NCI-H82 (cell line): Measurements from ENCODE around the gene TTC33.
"Not testable (repeated sequence)": the region's sequence is repeated elsewhere in the genome, so short reads cannot be mapped to it uniquely, and the experiment has no call there.

Experiments
- DNase-seq: peaks from one replicate; lab custom pipeline; 2025; lab: John Stamatoyannopoulos, UW

Gene TTC33, protein sequence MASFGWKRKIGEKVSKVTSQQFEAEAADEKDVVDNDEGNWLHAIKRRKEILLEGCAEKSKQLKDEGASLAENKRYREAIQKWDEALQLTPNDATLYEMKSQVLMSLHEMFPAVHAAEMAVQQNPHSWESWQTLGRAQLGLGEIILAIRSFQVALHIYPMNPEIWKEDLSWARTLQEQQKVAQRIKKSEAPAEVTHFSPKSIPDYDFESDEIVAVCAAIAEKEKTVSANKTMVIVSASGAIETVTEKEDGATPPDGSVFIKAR

DNA sequence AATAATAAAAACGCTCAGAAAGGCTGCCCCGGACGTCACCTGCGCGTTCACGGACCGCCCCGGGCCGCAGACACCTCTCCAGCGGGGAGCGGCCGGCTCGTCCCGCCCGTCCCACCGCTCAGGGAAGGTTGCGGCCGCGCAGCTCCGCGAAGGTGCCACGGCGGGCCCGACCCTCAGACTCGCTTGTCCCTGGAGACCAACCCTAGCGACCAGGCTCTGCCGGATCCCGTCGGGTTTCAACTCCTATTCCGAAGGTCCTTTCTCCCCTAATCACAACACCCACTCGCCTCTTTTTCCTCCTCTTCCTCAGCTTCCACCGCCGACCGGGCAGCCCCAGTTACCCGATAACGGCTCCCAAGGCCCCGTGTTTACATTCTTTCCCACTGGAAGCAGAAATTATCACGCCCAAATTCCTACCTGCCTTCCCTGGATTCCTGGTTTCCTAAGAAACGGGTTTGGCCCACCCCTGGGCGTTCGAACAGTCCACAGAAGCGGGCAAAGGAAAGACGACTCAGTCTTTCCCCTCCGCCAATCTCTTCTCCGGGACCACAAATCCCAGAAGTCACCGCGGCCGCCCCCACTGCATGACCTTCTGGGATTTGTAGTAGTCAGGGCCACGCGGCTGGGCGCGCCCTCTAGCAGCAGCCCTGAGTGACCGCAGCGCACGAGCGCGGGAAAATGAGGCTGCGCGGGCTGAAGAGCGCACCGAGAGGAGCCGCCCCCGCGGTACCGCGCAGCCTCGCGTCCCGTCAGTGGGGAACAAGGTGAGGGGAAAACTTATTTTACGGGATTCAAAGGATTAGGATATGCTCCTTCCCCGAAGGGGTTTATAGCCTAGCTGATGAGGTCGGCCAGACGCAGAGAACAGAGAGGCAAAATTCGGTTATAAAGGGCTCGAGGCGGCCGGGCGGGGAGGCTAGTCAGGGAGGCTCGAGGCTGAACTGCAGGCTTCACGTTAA, at the start of gene TTC33:
Gene TTC33 (minus strand): TSS at position 555 of the 959 bp plus-strand sequence. CDS start 8,943 bp downstream, outside the sequence.
- peak; percentile 94 for DNase-seq

DNA sequence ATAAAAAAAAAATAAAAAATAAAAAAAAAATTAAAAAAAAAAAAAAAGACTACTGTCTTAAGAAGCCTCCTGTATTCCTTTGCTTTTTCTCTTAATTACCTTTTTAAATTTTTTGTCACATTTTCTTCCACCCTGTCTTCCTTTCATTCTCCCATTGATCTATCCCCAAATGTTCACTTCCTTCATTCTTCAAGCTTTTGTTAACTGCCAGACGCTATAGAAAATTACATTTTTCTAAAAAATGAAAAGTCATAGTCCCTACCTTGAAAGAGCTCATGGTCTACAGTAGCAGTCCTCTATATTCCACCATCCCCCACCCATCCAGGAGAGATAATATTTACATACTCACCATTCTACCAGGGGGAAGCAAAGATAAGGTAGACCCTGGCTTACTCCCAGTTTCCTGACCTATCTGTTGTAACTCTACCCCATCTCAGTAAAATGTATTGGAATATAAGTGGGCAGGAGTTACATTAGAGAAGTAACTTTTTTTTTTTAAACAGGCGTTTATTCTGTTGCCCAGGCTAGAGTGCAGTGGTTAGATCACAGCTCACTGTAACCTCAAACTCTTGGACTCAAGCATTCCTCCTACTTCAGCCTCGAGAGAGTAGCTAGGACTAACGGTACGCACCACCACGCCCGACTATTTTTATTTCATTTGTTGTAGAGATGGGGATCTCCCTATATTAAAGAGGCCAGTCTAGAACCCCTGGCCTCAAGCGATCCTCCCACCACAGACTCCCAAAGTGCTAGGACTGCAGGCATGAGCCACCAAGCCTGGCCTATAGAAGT, 46.2 kb upstream of the TTC33 start:
- peak; percentile 19 for DNase-seq

DNA sequence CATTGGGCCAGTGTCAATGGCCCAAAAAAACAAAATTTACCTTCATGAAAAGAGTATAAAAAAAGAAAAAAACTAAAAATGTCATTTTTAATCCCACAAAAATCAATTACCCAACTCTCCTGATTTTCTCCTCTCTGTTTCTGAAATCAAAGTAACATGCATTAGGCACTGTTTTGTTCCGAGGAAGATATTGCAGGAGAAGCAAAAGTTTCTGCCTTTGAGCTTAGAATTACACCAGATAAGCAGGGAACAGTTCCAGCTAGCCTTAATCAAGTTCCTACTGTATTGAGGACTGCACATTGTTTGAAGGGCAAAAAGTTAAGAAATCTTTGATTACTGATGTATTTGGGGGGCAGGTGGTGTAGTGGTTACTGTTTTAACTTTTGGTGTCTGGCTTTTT, 43.5 kb upstream of the TTC33 start:
- no peak for DNase-seq

DNA sequence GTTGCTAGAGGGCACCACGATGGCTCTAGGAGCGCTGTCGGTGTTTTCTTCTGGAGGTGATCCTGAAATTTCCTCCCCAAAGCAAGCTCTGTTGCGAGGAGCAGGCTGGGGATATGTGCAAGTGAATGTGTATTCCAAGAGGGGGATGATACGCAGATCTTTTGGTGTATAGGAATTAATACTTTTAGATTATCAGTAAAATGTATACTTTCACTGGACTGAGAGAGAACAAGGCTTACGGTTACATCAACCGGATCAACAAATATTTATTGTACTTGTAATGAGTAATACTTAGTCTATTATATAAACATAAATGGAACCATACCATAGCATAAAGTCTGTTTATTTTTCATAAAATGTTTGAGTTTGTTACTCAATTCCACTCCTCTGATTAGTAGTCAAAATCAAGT, 43.0 kb upstream of the TTC33 start:
- no peak for DNase-seq

DNA sequence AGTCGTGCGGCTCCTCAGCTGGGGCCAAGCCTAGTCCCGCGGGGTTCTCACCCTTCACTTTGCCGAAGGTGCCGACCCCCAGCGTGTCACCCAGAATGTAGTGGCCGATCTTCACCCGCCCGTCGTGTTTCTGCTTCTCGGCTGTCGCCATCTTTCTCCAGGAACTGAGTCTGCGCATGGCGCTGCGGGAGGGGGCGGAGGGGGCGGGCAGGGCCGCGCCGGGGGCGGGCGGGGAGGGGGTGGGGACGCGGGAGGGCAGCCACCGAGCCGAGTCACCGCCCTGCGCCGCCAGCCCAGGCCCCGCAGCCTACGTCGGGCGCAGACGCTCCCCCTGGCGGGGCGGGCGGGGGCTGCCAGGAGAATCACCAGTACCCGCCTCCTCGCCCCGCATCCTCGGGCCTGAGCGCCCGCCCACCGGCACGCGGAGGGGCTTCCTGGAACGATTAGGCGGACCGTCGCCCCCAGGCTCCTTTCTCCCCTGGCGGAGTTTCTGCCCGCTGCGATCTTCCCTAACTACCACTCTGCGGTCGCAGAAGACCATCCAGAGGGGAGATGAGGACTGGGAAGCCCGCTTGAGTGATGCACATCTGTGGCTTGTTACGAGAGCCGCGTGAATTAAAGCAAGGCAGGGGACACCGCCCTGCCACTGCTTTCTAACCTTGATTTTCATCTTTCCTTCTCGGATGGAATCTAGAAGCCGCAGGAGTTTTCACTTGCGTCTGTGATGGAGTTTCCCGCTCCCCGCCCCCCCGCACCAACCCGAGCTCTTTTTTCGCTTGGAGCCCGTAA, 42.4 kb upstream of the TTC33 start, which contains the start of gene PRKAA1:
Gene PRKAA1 (minus strand): TSS at position 363 of the 789 bp plus-strand sequence. CDS start 185 bp downstream, at position 178.
- peak; percentile 90 for DNase-seq

DNA sequence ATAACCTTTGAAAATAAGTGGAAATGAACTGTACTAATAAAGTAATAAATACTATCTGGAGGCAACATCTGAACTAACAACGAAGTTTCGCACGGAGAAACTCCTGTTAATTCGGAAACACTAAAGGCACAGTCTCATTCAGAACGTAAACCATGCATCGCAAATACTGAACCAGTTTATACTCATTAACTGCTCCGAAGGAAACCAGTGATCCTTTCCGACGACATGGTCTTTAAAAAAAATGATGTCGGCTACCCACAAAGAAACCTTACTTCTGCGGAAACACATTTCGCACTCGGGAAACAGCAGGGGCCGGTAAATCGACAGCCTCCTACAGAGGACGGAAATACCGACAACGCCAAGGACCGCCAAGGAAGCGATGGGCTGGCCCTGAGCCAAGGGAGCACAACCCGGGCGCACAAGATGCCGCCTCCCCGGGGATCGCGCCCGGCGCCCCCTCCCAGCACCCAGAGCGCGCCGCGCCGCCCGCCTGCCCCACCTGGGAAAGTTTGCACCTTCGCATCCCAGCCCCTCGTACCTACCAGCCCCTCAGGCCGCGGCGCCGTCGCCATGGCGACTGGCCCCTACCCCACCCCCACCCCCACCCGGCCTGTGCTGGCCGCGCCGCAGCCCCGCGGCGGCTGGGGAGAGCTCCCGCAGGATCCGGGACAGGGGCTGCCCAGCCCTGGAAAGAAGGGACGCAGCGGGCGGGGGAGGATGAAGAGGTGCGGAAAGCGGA, 41.7 kb upstream of the TTC33 start:
- DNase-seq: peak; percentile 72

DNA sequence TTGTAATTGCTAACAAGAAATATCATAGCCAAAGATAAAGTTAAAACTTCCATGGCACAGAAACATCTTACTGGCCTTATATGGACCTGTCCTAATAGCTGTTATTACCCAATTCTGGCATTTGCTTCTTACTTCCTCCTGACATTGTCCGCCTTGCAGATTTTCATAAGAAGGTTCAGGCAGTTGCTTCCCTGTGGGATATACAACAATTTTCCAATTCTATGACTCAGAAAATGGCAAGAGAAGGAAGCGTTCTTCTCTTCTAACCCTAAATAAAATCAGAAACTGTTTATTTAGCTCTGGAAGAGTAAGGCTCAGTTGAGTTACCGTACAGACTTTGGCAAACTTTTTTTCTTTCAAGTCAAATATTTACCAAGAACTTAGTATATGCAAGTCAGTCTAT, 40.7 kb upstream of the TTC33 start:
- no peak for DNase-seq

DNA sequence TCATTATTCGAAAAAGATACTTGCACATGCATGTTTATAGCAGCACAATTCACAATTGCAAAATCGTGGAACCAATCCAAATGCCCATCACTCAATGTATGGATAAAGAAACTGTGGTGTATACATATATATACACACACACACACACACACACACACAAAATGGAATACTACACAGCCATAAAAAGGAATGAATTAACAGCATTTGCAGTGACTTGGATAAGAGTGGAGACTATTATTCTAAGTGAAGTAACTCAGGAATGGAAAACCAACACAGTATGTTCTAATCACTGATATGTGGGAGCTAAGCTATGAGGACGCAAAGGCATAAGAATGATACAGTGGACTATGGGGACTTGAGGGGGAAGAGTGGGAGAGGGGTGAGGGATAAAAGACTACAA, 39.1 kb upstream of the TTC33 start:
- not testable (repeated sequence) for DNase-seq

DNA sequence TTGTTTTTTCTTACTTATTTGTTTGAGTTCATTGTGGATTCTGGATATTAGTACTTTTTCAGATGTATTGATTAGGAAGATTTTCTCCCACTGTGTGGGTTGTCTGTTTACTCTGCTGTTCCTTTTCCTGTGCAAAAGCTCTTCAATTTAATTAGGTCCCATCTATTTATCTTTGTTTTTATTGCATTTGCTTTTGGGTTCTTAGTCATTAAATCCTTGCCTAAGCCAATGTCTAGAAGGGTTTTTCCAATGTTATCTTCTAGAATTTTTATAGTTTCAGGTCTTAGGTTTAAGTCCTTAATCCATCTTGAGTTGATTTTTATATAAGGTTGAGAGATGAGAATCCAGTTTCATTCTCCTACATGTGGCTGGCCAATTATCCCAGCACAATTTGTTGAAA, 38.6 kb upstream of the TTC33 start:
- not testable (repeated sequence) for DNase-seq

DNA sequence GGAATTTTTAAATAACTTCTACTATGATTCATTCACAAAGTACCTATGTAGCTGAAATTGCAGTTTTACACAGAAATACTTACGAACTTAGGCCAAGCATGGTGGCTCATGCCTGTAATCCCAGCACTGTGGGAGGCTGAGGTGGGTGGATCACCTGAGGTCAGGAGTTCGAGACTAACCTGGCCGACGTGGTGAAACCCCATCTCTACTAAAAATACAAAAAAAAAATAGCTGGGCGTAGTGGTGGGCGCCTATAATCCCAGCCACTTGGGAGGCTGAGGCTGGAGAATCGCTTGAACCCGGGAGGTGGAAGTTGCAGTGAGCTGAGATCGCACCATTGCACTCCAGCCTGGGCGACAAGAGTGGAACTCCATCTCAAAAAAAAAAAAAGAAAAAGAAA, 36.9 kb upstream of the TTC33 start:
- not testable (repeated sequence) for DNase-seq

DNA sequence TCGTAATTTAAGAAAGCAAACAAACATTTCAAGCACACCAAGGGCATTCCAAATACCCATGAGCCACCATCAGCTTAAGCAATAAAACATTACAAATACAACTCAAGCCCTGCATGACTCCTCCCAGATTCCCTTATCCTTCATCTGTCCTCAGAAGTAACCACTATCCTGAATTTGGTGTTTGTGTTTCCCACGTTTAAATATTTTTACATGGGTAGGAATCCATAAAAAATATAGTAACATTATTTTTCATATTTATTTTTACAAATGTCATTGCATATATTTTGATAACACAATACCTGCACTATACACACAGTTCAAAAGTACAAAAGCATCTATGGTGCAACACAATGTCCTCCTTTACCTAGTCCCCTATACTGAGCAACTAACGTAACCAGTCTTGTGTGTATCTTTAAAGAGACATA, 36.0 kb upstream of the TTC33 start:
- no peak for DNase-seq

DNA sequence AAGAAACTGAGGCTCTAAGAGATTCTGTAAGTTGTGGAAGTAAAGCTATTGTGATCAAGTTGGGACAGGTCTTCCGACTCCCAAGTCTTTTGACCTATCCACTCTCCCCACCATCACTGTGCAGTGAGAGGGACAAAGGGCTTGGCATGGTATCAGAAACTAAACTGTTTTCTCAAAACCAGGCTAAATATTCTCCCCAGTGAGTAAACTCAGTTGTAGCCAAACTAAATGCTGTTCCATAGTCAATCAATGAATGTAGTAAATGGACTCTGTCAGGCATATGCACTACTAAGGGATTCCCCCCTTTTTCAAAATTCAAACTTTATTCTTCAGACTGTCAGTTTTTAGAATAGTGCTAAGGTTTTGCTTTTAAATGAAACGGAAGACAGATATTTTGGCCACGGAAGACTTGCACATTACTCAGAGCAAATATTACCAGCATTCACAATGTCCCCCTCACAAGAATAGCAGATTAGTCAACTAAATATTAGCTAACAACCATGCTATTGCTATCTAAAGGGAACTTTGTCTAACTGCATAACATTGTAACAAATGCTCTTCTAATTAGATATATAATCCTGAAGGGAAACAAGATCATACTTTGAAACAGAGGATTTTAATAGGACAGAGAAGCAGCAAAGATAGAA, 35.3 kb upstream of the TTC33 start:
- no peak for DNase-seq

DNA sequence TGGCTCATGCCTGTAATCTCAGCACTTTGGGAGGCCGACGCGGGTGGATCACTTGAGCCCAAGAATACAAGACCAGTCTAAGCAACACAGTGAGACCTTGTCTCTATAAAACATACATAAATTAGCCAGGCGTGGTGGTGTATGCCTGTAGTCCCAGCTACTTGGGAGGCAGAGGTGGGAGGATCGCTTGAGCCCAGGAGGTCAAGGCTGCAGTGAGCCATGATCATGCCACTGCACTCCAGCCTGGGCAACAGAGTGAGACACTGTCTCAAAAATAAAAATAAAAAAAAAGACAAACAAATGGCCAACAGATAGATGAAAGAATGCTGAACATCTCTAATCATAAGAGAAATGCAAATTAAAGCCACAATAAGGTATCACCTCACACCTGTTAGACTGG, 33.2 kb upstream of the TTC33 start:
- DNase-seq: not testable (repeated sequence)

DNA sequence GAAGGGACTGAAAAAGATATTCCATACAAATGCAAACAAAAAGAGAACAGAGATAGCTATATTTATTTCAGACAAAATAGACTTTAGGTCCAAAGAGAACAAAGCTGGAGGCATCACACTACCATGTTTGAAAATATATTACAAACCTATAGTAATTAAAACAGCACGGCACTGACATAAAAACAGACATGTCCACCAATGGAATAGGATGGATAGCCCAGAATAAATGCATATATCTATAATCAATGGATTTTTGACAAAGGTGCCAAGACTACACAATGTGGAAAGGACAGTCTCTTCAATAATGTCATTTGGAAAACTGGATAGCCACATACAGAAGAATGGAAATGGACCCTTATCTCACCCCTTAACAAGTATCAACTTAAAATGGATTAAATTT, 32.2 kb upstream of the TTC33 start:
- no peak for DNase-seq

DNA sequence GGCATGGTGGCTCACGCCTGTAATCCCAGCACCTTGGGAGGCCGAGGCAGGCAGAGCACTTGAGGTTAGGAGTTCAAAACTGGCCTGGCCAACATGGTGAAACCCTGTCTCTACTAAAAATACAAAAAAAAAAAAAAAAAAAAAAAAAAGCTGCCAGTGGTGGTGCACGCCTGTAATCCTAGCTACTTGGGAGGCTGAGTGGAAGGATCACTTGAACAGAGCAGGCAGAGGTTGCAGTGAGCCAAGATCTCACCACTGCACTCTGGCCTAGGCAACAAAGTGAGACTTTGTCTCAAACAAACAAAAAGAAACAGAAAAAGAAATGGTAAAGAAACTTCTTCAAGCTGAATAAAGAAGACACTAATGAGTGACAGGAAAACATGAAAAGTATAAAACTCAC, 30.9 kb upstream of the TTC33 start:
- not testable (repeated sequence) for DNase-seq

DNA sequence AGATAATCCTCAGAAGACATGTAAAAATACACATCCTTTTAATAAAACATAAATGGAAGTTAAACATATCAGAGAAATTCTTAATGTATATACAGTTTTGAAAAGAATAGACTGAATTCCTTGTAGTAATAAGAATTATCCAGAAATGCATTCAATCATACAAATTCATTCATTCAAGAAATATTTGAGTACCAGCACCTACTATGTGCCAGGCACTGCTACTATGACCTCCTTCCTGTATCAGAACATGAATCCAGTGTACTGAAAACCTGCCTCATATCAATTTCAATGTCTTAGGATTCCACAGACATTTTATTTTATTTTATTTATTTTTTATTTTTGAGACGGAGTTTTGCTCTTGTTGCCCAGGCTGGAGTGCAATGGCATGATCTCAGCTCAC, 29.2 kb upstream of the TTC33 start:
- no peak for DNase-seq

DNA sequence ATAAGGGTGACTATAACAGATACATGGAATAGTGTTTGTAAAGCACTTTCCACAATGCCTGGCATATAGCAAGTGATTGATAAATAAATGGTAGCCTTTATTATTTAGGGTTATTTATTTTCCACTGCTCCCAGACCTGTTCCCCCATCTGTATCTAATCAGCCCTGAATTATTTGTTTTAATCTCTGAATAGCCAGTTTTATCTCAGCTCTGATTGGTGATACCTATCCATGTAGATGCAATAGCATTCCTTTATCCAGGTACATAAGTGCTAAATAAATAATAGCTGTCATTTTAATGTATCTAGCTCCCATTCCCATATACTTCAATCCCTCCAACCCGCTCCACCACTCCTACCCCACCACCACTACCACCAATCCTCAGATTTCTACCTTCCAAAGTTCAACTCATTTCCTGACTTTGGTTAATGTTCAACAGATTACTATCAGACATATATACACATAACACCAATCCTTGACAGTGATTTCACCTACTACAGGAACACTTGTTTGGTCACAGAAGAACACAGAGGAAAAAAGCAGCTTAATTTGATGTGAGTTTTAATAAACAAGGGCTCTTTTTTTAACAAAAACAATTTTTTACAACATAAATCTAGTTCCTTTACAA, 28.4 kb upstream of the TTC33 start:
- no peak for DNase-seq

DNA sequence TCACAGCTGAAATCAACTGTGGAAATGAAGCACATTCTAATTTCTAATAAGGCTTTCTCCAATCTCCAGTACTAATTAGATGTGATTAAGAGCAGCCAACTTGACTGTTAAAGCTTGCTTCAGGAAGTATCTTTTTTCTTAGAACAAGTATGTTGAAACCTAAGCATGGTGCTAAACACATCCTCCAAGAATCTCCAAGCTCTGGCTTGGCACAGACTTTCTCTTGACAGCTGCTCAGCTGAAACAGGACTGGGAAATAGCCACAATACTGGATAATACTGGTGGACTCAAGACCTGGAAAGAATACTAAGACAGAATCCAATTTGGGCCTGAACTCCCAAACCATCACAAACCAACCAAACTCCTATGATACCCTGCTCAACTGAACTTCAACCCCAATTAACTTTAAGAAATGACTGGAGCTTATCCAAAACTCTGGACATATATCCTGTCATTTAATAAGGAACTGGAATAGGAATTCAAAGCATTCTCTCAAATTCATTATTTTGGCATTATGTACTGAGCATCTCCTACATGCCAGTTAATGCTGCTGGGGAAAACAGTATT, 26.2 kb upstream of the TTC33 start:
- peak; percentile 2 for DNase-seq

DNA sequence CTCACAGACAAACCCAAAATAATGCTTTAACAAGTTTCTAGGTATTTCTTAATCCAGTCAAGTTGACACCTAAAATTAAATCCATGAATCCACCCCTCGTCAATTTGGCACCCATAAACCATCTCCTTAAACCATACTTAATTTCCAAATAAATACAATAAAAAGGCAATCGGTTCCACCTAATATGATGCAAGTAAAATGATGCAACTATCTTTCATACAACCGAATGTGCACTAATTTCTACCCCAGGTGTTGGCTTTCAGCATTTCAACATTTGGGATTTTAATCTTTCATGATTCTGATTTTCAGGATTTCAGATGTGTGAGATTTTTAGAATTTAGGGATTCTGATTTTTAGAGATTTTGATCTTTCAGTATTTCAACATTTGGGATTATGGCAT, 25.1 kb upstream of the TTC33 start:
- DNase-seq: no peak
